ENCODE measurements around the gene ITGB4. TPM values are rescaled to one million over a fixed set of nuclear protein-coding genes. Genes with fewer than 3 reads are reported as not detected.

Gene ITGB4
- total and polyA plus RNA-seq, 2 of the 13 experiments (the other 11 are each of a cell fraction or from before 2014, with no cell fraction given): 6.9 to 14.5 TPM

DNA sequence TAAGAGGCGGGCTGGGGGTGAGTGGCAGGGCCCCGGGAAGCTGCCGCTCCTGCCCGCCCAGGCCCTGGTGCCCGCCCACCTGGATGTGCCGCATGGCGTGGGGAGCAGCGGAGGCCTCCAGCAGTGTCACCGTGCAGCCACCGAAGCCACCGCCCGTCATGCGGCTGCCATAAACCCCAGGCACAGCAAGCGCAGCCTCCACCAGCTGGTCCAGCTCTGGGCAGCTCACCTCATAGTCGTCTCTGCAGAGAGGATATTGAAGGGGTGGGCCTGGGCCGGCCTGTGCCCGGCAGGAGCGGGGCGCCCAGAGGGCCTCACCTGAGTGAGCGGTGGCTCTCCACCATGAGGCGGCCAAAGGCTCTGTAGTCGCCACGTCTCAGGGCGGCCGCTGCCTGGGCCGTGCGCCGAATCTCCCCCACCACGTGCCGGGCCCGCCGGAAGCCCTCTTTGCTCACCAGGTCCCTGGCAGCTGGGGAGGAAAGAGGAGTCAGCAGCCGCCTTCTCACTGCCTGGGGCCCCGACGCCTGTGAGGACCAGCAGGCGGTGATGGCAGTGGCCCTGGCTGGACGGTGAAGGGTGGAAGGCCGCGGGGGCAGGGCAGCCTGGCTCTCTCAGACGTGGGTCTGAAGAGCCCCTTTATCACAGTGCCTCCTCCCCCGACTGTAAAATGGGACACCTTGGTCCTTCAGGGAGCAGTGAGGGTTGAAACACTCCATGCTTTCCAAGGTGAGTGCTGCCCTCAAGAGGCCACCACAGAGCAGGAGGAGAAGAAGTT, 37.1 kb downstream of the ITGB4 start (continued):
- TF ChIP-seq NR2F1 (CRISPR knock-in tag; IDR thresholded peaks at IDR 0.05) (no peak), ZNF720 (CRISPR knock-in tag; IDR thresholded peaks at IDR 0.05) (no peak)
- TF ChIP-seq, protein P1, sequence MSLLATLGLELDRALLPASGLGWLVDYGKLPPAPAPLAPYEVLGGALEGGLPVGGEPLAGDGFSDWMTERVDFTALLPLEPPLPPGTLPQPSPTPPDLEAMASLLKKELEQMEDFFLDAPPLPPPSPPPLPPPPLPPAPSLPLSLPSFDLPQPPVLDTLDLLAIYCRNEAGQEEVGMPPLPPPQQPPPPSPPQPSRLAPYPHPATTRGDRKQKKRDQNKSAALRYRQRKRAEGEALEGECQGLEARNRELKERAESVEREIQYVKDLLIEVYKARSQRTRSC (CRISPR knock-in tag; IDR thresholded peaks at IDR 0.05; ENCODE audit: low read depth): no peak

DNA sequence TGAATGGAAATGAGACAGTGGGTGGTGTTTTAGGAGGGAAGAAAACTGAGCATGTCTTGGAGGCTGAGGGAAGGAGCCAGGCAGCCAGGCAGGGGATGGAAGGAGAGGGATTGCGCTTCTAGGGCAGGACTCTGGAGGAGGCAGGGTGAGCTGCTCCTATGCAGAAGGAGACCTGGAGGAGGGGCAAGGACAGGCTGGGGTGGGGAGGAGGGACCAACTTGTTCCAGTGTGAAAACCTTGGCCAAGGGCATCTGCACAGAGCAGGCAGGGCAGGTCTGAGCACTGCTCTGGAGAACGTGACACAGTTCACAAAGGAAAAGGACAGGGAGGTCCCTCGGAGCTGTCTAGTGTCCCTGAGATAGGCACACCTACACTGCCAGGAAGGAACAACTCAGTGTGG, 38.2 kb downstream of the ITGB4 start:
- TF ChIP-seq ZFP36L1 (CRISPR knock-in tag; IDR thresholded peaks at IDR 0.05) (no peak), ARHGAP35 (CRISPR knock-in tag; IDR thresholded peaks at IDR 0.05; ENCODE audit: borderline replicate concordance) (no peak), MXD4 (CRISPR knock-in tag; IDR thresholded peaks at IDR 0.05) (no peak), FOXP1 (IDR thresholded peaks at IDR 0.05) (no peak), FOXP1 (CRISPR knock-in tag; IDR thresholded peaks at IDR 0.05) (no peak), TSC22D2 (CRISPR knock-in tag; IDR thresholded peaks at IDR 0.05; ENCODE audit: borderline replicate concordance) (no peak), RNF2 (conservative IDR thresholded peaks at IDR 0.05; ENCODE audit: low read depth) (no peak), FOXM1 (CRISPR knock-in tag; IDR thresholded peaks at IDR 0.05) (no peak), ZNF264 (CRISPR knock-in tag; IDR thresholded peaks at IDR 0.05) (no peak), ZNF891 (CRISPR knock-in tag; IDR thresholded peaks at IDR 0.05) (no peak), TARDBP (CRISPR knock-in tag; IDR thresholded peaks at IDR 0.05) (no peak), NR2F6 (IDR thresholded peaks at IDR 0.05) (no peak), NR2F6 (CRISPR knock-in tag; IDR thresholded peaks at IDR 0.05) (no peak)
- TF ChIP-seq, protein P2, sequence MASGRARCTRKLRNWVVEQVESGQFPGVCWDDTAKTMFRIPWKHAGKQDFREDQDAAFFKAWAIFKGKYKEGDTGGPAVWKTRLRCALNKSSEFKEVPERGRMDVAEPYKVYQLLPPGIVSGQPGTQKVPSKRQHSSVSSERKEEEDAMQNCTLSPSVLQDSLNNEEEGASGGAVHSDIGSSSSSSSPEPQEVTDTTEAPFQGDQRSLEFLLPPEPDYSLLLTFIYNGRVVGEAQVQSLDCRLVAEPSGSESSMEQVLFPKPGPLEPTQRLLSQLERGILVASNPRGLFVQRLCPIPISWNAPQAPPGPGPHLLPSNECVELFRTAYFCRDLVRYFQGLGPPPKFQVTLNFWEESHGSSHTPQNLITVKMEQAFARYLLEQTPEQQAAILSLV (CRISPR knock-in tag; IDR thresholded peaks at IDR 0.05; ENCODE audit: borderline replicate concordance): no peak
- TF ChIP-seq, protein P3, sequence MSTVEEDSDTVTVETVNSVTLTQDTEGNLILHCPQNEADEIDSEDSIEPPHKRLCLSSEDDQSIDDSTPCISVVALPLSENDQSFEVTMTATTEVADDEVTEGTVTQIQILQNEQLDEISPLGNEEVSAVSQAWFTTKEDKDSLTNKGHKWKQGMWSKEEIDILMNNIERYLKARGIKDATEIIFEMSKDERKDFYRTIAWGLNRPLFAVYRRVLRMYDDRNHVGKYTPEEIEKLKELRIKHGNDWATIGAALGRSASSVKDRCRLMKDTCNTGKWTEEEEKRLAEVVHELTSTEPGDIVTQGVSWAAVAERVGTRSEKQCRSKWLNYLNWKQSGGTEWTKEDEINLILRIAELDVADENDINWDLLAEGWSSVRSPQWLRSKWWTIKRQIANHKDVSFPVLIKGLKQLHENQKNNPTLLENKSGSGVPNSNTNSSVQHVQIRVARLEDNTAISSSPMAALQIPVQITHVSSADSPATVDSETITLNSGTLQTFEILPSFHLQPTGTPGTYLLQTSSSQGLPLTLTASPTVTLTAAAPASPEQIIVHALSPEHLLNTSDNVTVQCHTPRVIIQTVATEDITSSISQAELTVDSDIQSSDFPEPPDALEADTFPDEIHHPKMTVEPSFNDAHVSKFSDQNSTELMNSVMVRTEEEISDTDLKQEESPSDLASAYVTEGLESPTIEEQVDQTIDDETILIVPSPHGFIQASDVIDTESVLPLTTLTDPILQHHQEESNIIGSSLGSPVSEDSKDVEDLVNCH (CRISPR knock-in tag; IDR thresholded peaks at IDR 0.05): no peak
- TF ChIP-seq, protein P4, sequence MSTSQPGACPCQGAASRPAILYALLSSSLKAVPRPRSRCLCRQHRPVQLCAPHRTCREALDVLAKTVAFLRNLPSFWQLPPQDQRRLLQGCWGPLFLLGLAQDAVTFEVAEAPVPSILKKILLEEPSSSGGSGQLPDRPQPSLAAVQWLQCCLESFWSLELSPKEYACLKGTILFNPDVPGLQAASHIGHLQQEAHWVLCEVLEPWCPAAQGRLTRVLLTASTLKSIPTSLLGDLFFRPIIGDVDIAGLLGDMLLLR (CRISPR knock-in tag; IDR thresholded peaks at IDR 0.05): no peak
- TF ChIP-seq, protein P5, sequence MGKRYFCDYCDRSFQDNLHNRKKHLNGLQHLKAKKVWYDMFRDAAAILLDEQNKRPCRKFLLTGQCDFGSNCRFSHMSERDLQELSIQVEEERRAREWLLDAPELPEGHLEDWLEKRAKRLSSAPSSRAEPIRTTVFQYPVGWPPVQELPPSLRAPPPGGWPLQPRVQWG (CRISPR knock-in tag; IDR thresholded peaks at IDR 0.05; ENCODE audit: borderline replicate concordance, low read depth): no peak
- in situ Hi-C loops (cut with HindIII; ENCODE audit: extremely low pct_ligation_motif_present, low pct_unique_long_range_greater_than_20kb): loop anchor here (10.0 kb wide), 1 partner anchor 145 kb away; no protein-coding TSS in a partner anchor
- FAIRE-seq: no peak
- H3K79me2 ChIP-seq (ENCODE audit: insufficient read depth, low read length): no peaks in the 10 kb centered on the region
- H3K27ac ChIP-seq (ENCODE audit: extremely low read length, insufficient read depth, low read length): no peak overlapping the region
- WGBS (ENCODE audit: low lambda C conversion rate): 81% methylated on average over 3 of the region's 3 CpGs
- H3K36me3 ChIP-seq (replicated peaks in 1 of 2; ENCODE audit: control insufficient read depth in 1 of 2, insufficient read depth in 2 of 2, low read length in 2 of 2): no peaks in the 10 kb centered on the region
- H3K27me3 ChIP-seq (ENCODE audit: control insufficient read depth in 1 of 2, insufficient read depth in 2 of 2, low read length in 2 of 2): no peaks in the 10 kb centered on the region
- BruUV-seq (replicated peaks): no TSS peak
- peaks cover 67% of the 10 kb centered on the region for H3K4me1 ChIP-seq (ENCODE audit: insufficient read depth, low read length)
- no peaks in the 10 kb centered on the region for H4K20me1 ChIP-seq (ENCODE audit: insufficient read depth, low read length)
- intact Hi-C loops (cut with micrococcal nuclease; ENCODE audit: unreplicated experiment): no loop called here
- no peak for DNase-seq (ENCODE audit: low spot score)
- no peak overlapping the region for H3K9ac ChIP-seq (ENCODE audit: insufficient read depth, low read depth, low read length)
- H3K9me3 ChIP-seq (ENCODE audit: low read length): no peaks in the 10 kb centered on the region
- H3K4me2 ChIP-seq (ENCODE audit: low read depth, low read length): no peak overlapping the region
- ChIA-PET CTCF (ENCODE audit: low intra/inter-chr PET ratio, low total read pairs) (no interaction called here), POLR2A (interaction anchor here (0.6 to 8.2 kb wide), 5 partner anchors 9 to 96 kb away, joined by 3 to 390 read pairs (median 3); a partner anchor contains a TSS)
- H2AFZ ChIP-seq (ENCODE audit: low read length): no peak overlapping the region
- no peak for ATAC-seq
- no peak overlapping the region for H3K4me3 ChIP-seq (replicated peaks in 1 of 3; ENCODE audit: insufficient read depth in 1 of 3, low read depth in 2 of 3, low read length in 3 of 3)
